ENCODE results near the gene SEL1L3. TPM values are rescaled to one million over a fixed set of nuclear protein-coding genes. Genes with fewer than 3 reads are reported as not detected.
"Not testable (repeated sequence)": the region's sequence is repeated elsewhere in the genome, so short reads cannot be mapped to it uniquely, and the experiment has no call there.

Gene SEL1L3
- total RNA-seq: 8.5 TPM

GRCh38 chr4:25862411-25863346 is at the start of gene SEL1L3:
TSS of gene SEL1L3 (minus strand) at chr4:25862988. CDS start at chr4:25862836, 152 bp downstream.
- ATAC-seq: peak; percentile 12

- no peak for ATAC-seq
These were observed 48.6 kb upstream of the SEL1L3 start for GRCh38 chr4:25911356-25911755.

DNA sequence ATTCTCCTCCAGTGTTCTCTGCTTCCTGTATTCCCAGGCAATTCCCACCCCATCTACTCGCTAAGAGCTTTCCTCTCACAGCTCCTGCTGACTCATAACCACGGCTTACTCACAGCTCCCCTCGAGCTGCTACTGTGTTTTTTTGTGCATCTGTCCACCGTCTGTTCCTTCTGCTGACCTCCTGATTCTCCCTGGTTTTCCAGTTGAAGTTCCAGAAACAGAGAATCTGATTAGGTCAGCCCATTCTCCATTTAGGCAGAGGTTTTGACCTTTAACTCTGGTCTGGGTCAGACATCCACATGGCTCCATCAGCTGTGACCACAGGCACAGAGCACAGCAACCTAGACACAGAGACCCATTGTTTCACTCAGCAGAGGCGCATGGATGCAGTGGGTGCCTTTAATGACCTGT is 45.7 kb upstream of the SEL1L3 start:
- ATAC-seq: no peak

- ATAC-seq: not testable (repeated sequence)
These were observed 43.3 kb upstream of the SEL1L3 start for GRCh38 chr4:25906113-25906512.

GRCh38 chr4:25905371-25905770 is 42.6 kb upstream of the SEL1L3 start:
- no peak for ATAC-seq

GRCh38 chr4:25904748-25905082 is 41.9 kb upstream of the SEL1L3 start:
- no peak for ATAC-seq

- ATAC-seq: no peak
These were observed 41.3 kb upstream of the SEL1L3 start for GRCh38 chr4:25903900-25904747.

GRCh38 chr4:25901030-25901430 is 38.2 kb upstream of the SEL1L3 start:
- no peak for ATAC-seq

DNA sequence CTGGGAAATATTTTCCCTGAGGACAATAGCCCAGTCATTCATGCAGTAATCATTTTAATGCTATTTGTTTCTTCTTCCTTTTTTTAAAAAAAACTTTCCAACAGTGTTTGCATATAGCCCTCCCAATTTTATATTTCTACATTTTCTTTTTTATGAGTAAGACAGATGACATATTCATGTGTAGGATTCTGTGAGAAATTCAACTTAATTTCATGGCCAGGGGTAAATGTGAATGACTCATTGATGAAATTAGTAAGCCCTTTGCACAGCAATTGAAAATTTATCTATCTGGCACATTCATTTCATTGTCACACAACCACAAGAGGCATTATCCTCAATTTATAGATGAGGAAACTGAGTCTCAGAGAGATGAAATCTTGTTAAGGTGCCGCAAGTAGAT is 37.5 kb upstream of the SEL1L3 start:
- ATAC-seq: no peak

DNA sequence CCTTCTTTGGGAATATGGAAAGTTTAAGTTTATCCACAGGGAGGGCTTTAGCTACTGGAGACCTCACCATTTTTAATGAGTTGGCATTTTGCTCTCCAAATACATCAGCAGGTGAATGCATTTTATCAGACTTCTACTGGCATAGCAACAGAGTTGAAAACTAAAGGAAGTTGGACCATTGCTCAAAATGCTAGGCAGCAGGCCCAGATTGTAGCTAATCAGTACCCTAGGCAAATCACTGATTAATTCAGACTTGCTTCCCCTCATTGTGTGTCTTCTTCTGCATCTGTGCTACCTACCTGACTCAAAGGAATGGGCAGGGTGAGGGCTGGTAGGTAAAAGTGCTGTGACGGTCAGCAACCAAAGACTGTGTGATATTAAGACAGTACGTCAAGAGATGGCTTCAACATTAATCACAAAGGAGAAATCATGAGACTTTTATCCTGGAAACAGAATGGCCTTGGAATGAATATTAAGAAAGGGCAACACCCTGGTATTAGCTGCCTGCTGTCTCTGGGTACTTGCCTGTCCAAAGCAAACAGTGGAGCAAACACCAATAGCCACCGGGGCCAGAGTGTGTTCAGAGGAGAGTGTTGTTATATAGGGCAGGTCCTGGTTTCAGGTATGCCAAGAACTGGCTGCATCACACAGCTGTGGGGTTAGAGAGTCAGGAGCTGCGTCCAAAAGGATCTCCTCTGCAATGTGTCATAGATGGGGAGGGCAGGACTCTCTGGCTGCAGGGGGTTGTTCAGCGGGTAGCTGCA is 34.2 kb upstream of the SEL1L3 start:
- peak; percentile 58 for ATAC-seq

DNA sequence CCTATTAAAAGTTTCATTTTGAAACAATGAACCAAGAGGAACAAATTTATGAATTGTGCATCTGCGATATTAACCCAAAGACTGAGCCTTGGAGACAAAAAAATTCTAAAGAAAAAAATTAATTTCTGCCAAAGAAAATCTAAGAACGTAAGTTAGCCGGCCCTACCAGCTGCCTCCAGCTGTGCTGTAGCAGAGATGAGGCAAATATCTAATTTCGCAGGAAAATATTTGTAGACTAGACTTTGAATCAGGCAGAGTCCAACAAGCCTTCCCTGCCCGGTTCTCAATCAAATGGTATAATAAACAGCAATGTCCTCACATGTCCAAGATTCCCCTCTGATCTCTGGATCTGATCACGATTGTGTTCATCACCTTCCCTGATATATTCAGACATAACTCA is 30.0 kb upstream of the SEL1L3 start:
- no peak for ATAC-seq

DNA sequence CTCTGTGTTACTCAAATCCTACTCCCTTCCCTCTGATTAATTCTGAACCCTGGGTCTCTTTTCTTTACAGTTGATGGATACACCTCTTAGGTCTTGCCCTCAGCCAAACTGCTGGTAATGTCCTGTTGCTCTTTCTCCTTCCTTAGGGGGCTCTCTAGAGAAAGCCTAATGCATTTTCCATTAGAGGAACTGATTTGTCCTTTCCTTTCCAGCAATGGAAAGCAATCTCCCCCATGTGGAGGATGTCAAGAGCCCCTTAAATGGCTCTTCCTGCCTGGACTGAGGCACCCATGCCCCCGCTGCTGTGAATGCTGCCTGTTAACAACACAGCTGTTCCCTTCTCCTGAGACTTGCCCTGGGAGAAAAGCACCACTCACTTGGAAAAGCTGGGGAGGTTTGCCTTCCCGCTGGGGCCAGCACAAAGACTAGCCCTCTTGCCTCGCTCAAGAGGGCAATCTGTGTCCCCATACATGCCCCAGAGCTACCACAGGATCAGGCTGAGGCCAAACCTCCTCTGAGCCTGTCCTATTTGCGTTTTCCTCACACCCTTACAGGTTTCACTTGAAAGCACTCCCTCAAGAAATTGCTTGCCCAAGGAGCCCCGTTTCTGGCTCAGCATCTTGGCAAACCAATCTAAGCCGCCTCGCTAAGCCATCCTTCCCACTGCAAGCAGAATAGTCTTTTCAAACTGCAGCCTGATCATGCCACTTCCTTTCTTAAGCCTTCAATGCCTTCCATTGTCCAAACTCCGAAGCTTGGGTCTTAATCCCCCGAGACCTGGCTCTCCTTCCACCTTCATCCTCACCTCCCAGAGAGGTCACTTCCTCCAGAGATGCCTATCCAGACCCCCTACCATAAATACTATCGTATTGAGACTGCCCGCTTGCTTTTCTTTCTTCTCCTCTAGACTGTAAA is 28.0 kb upstream of the SEL1L3 start:
- ATAC-seq: no peak

GRCh38 chr4:25889589-25890503 is 27.1 kb upstream of the SEL1L3 start:
- ATAC-seq: no peak

GRCh38 chr4:25888781-25889180 is 26.0 kb upstream of the SEL1L3 start:
- no peak for ATAC-seq

DNA sequence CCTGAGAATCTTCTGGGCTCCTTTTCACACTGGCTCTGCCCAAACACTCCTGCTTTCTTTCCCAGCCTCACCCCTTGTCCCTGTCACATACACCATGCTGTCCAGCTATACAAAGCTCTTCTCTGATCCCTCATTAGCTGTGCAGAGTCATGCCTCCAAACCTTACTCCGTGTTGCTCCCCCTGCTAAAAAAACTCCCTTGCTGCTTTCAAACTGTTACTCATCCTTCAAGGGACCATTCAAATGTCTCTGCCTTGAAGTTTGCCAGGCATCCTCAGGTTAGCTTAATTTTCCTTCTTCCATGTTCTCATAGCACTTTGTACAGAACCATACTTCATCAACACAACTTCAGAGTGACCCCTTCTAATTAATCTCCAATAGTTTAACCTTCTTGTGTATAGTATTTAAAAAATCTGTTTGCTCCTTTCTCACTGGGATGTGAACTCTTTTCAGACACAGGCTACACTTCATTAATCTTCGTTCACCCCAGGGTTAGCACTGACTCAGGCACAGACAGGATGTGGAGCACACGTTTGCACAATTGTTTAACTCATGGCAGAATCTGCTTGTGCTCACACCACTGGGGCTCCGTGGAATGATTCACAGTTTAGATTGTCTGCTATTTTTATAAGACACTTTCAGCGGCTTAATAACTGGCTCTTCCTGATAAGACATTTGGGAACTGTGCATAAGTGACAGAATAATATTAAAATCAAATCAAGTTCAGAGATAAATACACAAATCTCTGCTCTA is 21.4 kb upstream of the SEL1L3 start:
- peak; percentile 68 for ATAC-seq

DNA sequence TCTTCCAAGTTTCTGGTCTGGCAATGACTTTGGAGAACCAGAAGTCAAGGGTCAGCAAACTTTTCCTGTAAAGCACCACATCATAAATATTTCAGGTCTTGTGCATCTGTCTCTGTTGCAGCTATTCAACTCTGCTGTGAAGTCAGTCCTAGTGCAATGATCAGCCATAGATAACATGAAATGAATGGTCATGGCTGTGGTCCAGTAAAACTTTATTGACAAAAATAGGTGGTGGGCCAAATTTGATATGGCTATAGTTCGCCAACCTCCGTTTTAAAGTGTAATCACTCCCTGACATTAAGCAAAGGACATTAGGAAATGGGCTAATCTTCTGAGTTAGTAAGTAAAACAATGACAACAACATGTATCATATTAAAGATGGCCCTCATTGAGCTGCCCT is 20.8 kb upstream of the SEL1L3 start:
- no peak for ATAC-seq

DNA sequence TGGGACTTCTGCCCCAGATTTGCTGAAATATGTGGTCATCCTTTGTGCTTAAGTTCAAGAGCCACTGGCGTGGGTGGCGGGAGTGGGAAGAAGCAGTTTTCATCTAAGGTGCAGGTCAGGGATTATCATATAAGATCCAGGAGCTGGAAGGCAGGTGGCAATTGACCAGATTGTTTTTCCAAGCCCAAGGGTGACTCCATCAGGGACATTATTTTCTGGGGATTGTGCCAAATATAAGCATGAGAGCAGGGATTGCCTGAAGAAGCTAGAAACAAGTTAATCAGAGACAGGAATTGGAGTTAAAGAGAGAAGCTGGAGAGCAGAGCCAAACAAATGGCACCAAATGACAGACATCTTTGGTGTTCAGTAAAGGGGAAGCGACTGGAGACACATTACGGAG is 19.4 kb upstream of the SEL1L3 start:
- no peak for ATAC-seq

DNA sequence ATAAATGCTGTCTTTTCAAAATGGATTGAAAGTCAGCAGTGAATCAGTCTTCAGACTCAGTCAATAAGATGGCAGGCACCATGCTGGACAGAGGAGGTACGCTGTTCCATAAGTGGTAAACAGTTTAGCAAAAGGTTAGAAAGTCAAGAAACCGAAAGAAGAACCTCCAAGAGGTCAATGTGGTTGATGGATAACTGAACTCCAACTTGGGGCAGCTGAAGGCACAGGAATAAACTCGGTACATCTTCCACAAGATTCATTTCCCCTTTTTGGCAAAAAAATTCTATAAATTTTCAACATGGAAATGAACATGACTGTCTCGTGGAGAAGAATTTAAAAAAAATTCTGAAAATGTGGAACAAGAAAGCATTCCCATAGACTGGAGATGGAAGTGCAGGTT is 18.4 kb upstream of the SEL1L3 start:
- no peak for ATAC-seq

- ATAC-seq: no peak
These were observed 17.3 kb upstream of the SEL1L3 start for GRCh38 chr4:25879991-25880651.

Measured in esophagus mucosa (tissue), 1 donor.